Heart right ventricle (tissue), 16 donors: ENCODE data around the gene UBE2L5. TPM values are rescaled to one million over a fixed set of nuclear protein-coding genes. Genes with fewer than 3 reads are reported as not detected.
"Not testable (repeated sequence)": the region's sequence is repeated elsewhere in the genome, so short reads cannot be mapped to it uniquely, and the experiment has no call there.

Experiments used
- ATAC-seq, 8 donors: fragments of 200-7000 bp; cut with Tn5 transposase; one replicate each; pipeline ENCODE4 v1.9.1; 2020; ENCODE audit warnings: mild to moderate bottlenecking in 8 of 8, moderate library complexity in 8 of 8, moderate number of reproducible peaks in 1 of 8
- DNase-seq, 2 donors: peaks; one replicate each; pipeline ENCODE4 v3.0.0-alpha.2; 2020
- H3K27ac ChIP-seq, 10 donors: fragments of 200-600 bp; sonication (generic) in 2 of 10; one replicate each; pipeline versions ENCODE4 v1.5.0 to v1.8.0; 2020 to 2022; ENCODE audit warnings: mild to moderate bottlenecking in 3 of 10
- H3K27me3 ChIP-seq, 7 donors: fragments of 200-600 bp; one replicate each; pipeline ENCODE4 v1.8.0; 2021 to 2022; ENCODE audit warnings: mild to moderate bottlenecking in 2 of 7
- H3K36me3 ChIP-seq, 9 donors: fragments of 200-600 bp; sonication (generic) in 1 of 9; one replicate each; pipeline versions ENCODE4 v1.5.0 to v1.8.0; 2020 to 2022; ENCODE audit warnings: mild to moderate bottlenecking in 2 of 9
- H3K4me1 ChIP-seq, 9 donors: fragments of 200-600 bp; sonication (generic) in 1 of 9; one replicate each; pipeline versions ENCODE4 v1.5.0 to v1.8.0; 2020 to 2022; ENCODE audit warnings: mild to moderate bottlenecking in 4 of 9
- H3K4me3 ChIP-seq, 10 donors: fragments of 200-600 bp; sonication (generic) in 2 of 10; one replicate each; pipeline versions ENCODE4 v1.5.0 to v1.8.0; 2020 to 2022; ENCODE audit warnings: mild to moderate bottlenecking in 7 of 10, moderate library complexity in 2 of 10
- H3K9me3 ChIP-seq, 11 donors: fragments of 200-600 bp in 10 of 11; sonication (generic) in 2 of 11; one replicate each; pipeline versions ENCODE4 v1.5.0 to v1.8.0; 2013 to 2022; ENCODE audit warnings: mild to moderate bottlenecking in 2 of 11, control low read depth in 1 of 11, moderate library complexity in 1 of 11
- WGBS, 2 donors: extraction: QIAGEN DNeasy Blood & Tissue Kit; methylation state at CpG; one replicate each; pipeline ENCODE4 v1.1.7; 2013; ENCODE audit warnings: inconsistent platforms in 1 of 2; 5-methylcytosine and 5-hydroxymethylcytosine counted together
- intact Hi-C, 10 donors: fragments of 100-400 bp; cut with DNase I; formaldehyde crosslinking; loops; one replicate each; pipeline versions ENCODE4 v1.11.1 to v1.14.2; 2022
- polyA plus RNA-seq, 2 donors: library from polyadenylated mRNA; stranded (reverse); fragments of 200-250 nt; gene quantifications; one replicate each; pipeline ENCODE4 v1.2.3, GENCODE V29; 2013
- total RNA-seq, 10 donors: library from RNA; stranded (reverse); fragmentation: NEBNext Ultra II Directional in 3 of 10; extraction: Animal tissue kit (Norgen Biotek cat#: 25700) in 3 of 10; gene quantifications; one replicate each; pipeline versions ENCODE4 v1.2.1 to v1.2.4, GENCODE V29; 2021 to 2023
- TF ChIP-seq, protein P1 (sequence below), 9 donors: fragments of 200-600 bp; sonication (generic) in 2 of 9; IDR thresholded peaks; one replicate each; pipeline versions ENCODE4 v1.5.0 to v1.8.0; 2021 to 2022; ENCODE audit warnings: antibody characterized with exemption in 9 of 9, mild to moderate bottlenecking in 5 of 9, moderate library complexity in 1 of 9
- donor health status: Arrhythmogenic right ventricular cardiomyopathy.
- donor health status: ischemic (EF 13 %, LVEDD 7.1; RV severe dilation, severe dysfunction).
- donor health status: healthy with polysubstance abuse.
- donor health status: DM: no; HTN: yes; CAD: no.
- donor health status: DM: no; HTN: no; CAD: no.
- donor health status: ischemic (EF 25% LVEDD 6.9; RV normal size, moderate dysfunction).
- donor health status: ischemic (EF 25% LVEDD 5.7; RV mildly dilated, moderate dysfunction).
- donor health status: healthy.
- donor health status: DM: yes; HTN: yes; CAD: no.
- donor health status: Ischemic cardiomyopathy.
- donor health status: ischemic (EF 35%, LVEDD 5.7; RV mildly dilated, moderate dysfunction).
- donor health status: nonischemic (EF 11% LVEDD 7.7; RV severe dilation, severe dysfunction).
- donor health status: DM: yes; HTN: yes; CAD: no.
- donor health status: PGD.
- donor health status: ischemic (EF 29% LVEDD 5.4; RV normal size, mild dysfunction).
- donor health status: nonischemic (EF 23%, LVEDD 6.1; RV moderate dilation, normal function).

The UBE2L5 gene
- total and polyA plus RNA-seq, 12 donors = 0.04 to 0.42 TPM; not detected in 10

GRCh38 chr13:30450066-30450465 is 27.8 kb downstream of the UBE2L5 start:
- no peaks in the 10 kb centered on the region for H3K9me3 ChIP-seq
- DNase-seq (no peak), ATAC-seq (no peak)
- WGBS, 2 donors = 99 to 100% methylated on average over 2 of the region's 2 CpGs
- H3K4me3 ChIP-seq = no peak overlapping the region
- H3K27me3 ChIP-seq = no peaks in the 10 kb centered on the region
- TF ChIP-seq, protein P1, sequence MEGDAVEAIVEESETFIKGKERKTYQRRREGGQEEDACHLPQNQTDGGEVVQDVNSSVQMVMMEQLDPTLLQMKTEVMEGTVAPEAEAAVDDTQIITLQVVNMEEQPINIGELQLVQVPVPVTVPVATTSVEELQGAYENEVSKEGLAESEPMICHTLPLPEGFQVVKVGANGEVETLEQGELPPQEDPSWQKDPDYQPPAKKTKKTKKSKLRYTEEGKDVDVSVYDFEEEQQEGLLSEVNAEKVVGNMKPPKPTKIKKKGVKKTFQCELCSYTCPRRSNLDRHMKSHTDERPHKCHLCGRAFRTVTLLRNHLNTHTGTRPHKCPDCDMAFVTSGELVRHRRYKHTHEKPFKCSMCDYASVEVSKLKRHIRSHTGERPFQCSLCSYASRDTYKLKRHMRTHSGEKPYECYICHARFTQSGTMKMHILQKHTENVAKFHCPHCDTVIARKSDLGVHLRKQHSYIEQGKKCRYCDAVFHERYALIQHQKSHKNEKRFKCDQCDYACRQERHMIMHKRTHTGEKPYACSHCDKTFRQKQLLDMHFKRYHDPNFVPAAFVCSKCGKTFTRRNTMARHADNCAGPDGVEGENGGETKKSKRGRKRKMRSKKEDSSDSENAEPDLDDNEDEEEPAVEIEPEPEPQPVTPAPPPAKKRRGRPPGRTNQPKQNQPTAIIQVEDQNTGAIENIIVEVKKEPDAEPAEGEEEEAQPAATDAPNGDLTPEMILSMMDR (IDR thresholded peaks at IDR 0.05) = no peak
- peaks cover 0 to 23% (median 15%) of the 10 kb centered on the region in 9 donors for H3K4me1 ChIP-seq
- no peak overlapping the region for H3K27ac ChIP-seq
- no peaks in the 10 kb centered on the region for H3K36me3 ChIP-seq
- intact Hi-C loops = loop anchor here in 2 of 10 donors (10.0 kb wide), 1 partner anchor 315 kb away; no protein-coding TSS in a partner anchor

DNA sequence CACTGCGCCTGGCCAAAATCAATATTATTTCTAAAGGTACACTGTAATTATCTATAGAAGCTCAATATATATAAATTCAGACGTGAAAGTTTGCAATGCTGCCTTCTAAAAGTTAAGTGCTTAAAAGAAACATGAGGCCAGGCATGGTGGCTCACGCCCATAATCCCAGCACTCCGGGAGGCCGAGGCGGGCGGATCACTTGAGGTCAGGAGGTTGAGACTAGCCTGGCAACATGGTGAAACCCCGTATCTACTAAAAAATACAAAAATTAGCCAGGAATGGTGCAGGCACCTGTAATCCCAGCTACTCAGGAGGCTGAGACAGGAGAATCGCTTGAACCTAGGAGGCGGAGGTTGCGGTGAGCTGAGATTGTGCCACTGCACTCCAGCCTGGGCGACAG is 29.2 kb downstream of the UBE2L5 start:
- not testable (repeated sequence) for DNase-seq, H3K9me3 ChIP-seq, H3K27ac ChIP-seq, ATAC-seq, H3K27me3 ChIP-seq, H3K4me1 ChIP-seq, H3K4me3 ChIP-seq, H3K36me3 ChIP-seq
- WGBS, 2 donors = 93 to 95% methylated on average over 12 of the region's 12 CpGs
- intact Hi-C loops = loop anchor here in 2 of 10 donors (10.0 kb wide), 1 partner anchor 317 kb away; no protein-coding TSS in a partner anchor

DNA sequence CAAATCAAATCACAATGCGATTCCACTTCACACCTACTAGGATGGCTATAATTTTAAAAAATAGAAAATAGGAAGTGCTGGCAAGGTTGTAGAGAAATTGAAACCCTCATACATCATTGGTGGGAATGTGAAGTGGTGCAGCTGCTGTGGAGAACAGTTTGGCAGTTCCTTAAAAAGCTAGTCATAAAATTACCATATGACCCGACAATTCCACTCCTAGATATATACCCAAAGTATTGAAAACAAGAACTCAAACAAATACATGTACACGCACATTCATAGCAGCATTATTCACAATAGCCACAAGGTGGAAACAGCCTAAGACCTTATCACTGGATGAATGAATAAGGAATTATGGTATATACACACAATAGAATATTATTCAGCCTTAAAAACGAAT is 31.4 kb downstream of the UBE2L5 start:
- Histone ChIP-seq H3K27ac (no peak overlapping the region), H3K27me3 (no peaks in the 10 kb centered on the region), H3K4me3 (no peak overlapping the region), H3K4me1 (peaks cover 0 to 3% (median 0%) of the 10 kb centered on the region in 9 donors), H3K9me3 (no peaks in the 10 kb centered on the region), H3K36me3 (peaks cover 0 to 14% (median 0%) of the 10 kb centered on the region in 9 donors)
- intact Hi-C loops = loop anchor here in 2 of 10 donors (10.0 kb wide), 1 partner anchor 319 kb away; no protein-coding TSS in a partner anchor
- 91 to 92% methylated on average over 4 of the region's 4 CpGs for WGBS, 2 donors
- TF ChIP-seq, protein P1 (IDR thresholded peaks at IDR 0.05) = peak in 2 of 9 donors; percentile 6 to 9
- DNase-seq (no peak), ATAC-seq (no peak)

DNA sequence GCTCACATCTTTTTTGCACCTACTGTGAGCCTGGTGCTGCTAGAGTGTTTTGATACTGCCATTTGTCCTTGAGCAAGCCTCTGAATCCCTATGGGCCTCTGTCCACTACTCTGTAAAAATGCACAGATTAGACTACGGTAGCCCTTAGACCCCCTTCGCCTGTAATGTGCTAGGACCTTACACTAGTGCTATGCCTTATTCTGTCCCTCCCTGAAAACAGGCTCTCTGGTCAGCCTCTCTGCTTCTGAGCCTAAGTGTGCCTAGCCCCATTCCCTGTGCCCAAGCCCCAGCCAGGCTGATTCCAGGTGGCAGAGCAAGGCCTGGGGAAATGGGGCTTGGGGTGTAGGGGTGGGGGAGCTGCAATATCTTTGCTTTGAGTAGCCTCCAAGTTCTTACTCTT is 32.7 kb downstream of the UBE2L5 start:
- Histone ChIP-seq H3K36me3 (peaks cover 0 to 27% (median 6%) of the 10 kb centered on the region in 9 donors), H3K9me3 (no peaks in the 10 kb centered on the region), H3K4me3 (no peak overlapping the region), H3K27me3 (no peaks in the 10 kb centered on the region), H3K4me1 (peaks cover 0 to 12% (median 0%) of the 10 kb centered on the region in 9 donors), H3K27ac (no peak overlapping the region)
- no peak for DNase-seq
- intact Hi-C loops = loop anchor here in 3 of 10 donors (5.0 to 10.0 kb wide), 4 partner anchors 33 to 320 kb away; partner anchors contain the start of gene UBE2L5 (in 1 of the 3)
- ATAC-seq = peak in 1 of 8 donors; percentile 41
- 90 to 95% methylated on average over 2 of the region's 2 CpGs for whole genome bisulfite sequencing, 2 donors
- TF ChIP-seq, protein P1 (IDR thresholded peaks at IDR 0.05) = no peak

DNA sequence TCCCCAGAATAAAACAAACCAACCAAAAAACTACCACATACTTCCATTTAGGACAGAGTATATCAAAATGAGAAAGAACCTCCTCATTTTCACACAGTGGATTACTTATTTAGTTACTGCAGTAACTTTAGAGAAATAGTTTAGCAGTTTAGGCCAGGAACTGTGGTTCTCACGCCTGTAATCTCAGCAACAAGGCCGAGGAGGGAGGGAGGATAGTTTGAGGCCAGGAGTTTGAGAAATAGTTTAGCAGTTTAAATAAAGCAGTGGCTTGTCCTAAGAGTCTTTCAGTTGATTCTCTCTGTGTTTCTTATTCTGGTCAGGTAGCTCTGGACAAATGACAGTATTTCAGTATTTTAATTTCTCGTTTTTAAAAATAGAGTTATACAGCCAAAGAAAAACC is 34.0 kb downstream of the UBE2L5 start:
- Histone ChIP-seq H3K27ac (no peak overlapping the region), H3K36me3 (peaks cover 0 to 32% (median 6%) of the 10 kb centered on the region in 9 donors), H3K4me1 (peaks cover 0 to 13% (median under 1%) of the 10 kb centered on the region in 9 donors), H3K9me3 (no peaks in the 10 kb centered on the region), H3K4me3 (no peak overlapping the region), H3K27me3 (no peaks in the 10 kb centered on the region)
- no peak for ATAC-seq
- TF ChIP-seq, protein P1 (IDR thresholded peaks at IDR 0.05) = no peak
- intact Hi-C loops = loop anchor here in 3 of 10 donors (5.0 to 10.0 kb wide), 4 partner anchors 34 to 321 kb away; partner anchors contain the start of gene UBE2L5 (in 1 of the 3)
- 76 to 77% methylated on average over 3 of the region's 3 CpGs for WGBS, 2 donors
- no peak for DNase-seq
